Measurements from ENCODE around the gene MRPL4. TPM values are rescaled to one million over a fixed set of nuclear protein-coding genes. Genes with fewer than 3 reads are reported as not detected.

The MRPL4 gene
- 102 and 128 TPM in 2 replicates for total RNA-seq

GRCh38 chr19:10251792-10252694 is at the start of gene MRPL4:
Gene MRPL4, plus strand, starts transcription at chr19:10252214. Its CDS starts 40 bp downstream, at chr19:10252254.

GRCh38 chr19:10230861-10231611 is 21.0 kb upstream of the MRPL4 start, which contains the start of gene S1PR2:
Gene S1PR2, minus strand, starts transcription at chr19:10231331. Its CDS starts 6,426 bp downstream, at chr19:10224905.

DNA sequence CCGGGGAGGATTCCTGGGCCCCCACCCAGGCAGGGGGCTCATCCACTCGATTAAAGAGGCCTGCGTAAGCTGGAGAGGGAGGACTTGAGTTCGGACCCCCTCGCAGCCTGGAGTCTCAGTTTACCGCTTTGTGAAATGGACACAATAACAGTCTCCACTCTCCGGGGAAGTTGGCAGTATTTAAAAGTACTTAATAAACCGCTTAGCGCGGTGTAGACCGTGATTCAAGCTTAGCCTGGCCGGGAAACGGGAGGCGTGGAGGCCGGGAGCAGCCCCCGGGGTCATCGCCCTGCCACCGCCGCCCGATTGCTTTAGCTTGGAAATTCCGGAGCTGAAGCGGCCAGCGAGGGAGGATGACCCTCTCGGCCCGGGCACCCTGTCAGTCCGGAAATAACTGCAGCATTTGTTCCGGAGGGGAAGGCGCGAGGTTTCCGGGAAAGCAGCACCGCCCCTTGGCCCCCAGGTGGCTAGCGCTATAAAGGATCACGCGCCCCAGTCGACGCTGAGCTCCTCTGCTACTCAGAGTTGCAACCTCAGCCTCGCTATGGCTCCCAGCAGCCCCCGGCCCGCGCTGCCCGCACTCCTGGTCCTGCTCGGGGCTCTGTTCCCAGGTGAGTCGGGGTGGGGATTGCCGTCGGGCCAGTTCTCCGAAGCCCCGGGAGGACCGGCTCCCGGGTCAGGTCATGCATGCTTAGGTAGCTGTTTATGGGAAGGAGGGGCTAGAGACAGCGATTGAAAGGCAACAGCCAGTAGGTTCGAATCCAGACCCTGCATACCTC is 18.8 kb downstream of the MRPL4 start, which contains the start of gene ICAM1:
ICAM1 (plus strand) TSS at position 505 of the 779 bp plus-strand sequence; CDS start at position 545, 40 bp downstream.

GRCh38 chr19:10286803-10287737 is 35.1 kb downstream of the MRPL4 start, which contains the start of gene ICAM4:
Gene ICAM4, plus strand, starts transcription at chr19:10286955. Its CDS starts 58 bp downstream, at chr19:10287013.

DNA sequence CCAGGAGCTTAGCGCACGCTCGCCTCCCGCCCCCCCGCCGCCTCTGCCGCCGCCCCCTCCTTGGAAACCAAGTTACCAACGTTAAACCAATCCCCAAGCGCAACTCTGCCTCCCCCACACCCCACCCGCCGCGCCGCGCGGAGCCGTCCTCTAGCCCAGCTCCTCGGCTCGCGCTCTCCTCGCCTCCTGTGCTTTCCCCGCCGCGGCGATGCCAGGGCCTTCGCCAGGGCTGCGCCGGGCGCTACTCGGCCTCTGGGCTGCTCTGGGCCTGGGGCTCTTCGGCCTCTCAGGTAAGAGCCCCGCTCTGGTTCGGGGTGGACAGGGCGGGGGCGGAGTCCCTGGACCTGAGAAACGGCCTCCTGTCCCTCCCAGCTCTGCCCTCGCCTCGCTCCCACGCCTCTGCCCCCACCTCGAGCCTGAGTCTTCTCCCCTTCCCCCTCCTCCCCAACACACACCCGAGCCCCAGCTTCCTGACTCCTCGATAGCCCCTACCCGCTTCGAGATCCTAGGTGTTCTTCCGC is 37.9 kb downstream of the MRPL4 start, which contains the start of gene ICAM5:
ICAM5 (plus strand) TSS at position 117 of the 521 bp plus-strand sequence; CDS start at position 209, 92 bp downstream.

GRCh38 chr19:10309423-10309822 is 57.4 kb downstream of the MRPL4 start, which contains the start of gene ZGLP1:
Gene ZGLP1, minus strand, starts transcription at chr19:10309815.

Other genes starting within 250 kb of the MRPL4 start
- 0.05 and 0.20 TPM in 2 replicates for gene COL5A3, start 241.7 kb upstream of the MRPL4 start, total RNA-seq
- not detected in 2 replicates for gene RDH8, start 238.7 kb upstream of the MRPL4 start, total RNA-seq
- 32.0 and 37.4 TPM in 2 replicates for gene SHFL, start 165.9 kb upstream of the MRPL4 start, total RNA-seq
- gene ANGPTL6, start 149.5 kb upstream of the MRPL4 start, total RNA-seq, result 0.13 TPM in 1 of 2 replicates, not detected in the other
- gene PPAN, start 145.9 kb upstream of the MRPL4 start, total RNA-seq, result 48.8 and 51.4 TPM in 2 replicates
- gene P2RY11, start 140.5 kb upstream of the MRPL4 start, total RNA-seq, result 0.47 and 2.7 TPM in 2 replicates
- gene EIF3G, start 132.3 kb upstream of the MRPL4 start, total RNA-seq, result 261 and 266 TPM in 2 replicates
- gene DNMT1, start 57.3 kb upstream of the MRPL4 start, total RNA-seq, result 127 and 139 TPM in 2 replicates
- gene S1PR2, start 20.9 kb upstream of the MRPL4 start, total RNA-seq, result 1.00 and 1.5 TPM in 2 replicates
- gene ICAM1, start 18.9 kb downstream of the MRPL4 start, total RNA-seq, result 130 and 143 TPM in 2 replicates
- 0.40 and 0.44 TPM in 2 replicates for gene ICAM4, start 34.7 kb downstream of the MRPL4 start, total RNA-seq
- gene ICAM5, start 37.7 kb downstream of the MRPL4 start, total RNA-seq, result not detected in 2 replicates
- 1.4 TPM in 1 of 2 replicates, not detected in the other for gene ZGLP1, start 57.6 kb downstream of the MRPL4 start, total RNA-seq
- gene FDX2, start 63.8 kb downstream of the MRPL4 start, total RNA-seq, result 34.9 and 48.2 TPM in 2 replicates
- gene RAVER1, start 81.3 kb downstream of the MRPL4 start, total RNA-seq, result 43.6 and 45.8 TPM in 2 replicates
- gene ICAM3, start 87.4 kb downstream of the MRPL4 start, total RNA-seq, result 7.7 and 9.4 TPM in 2 replicates
- 120 and 124 TPM in 2 replicates for gene TYK2, start 128.4 kb downstream of the MRPL4 start, total RNA-seq
- 343 and 390 TPM in 2 replicates for gene CDC37, start 151.3 kb downstream of the MRPL4 start, total RNA-seq
- gene PDE4A, start 168.3 kb downstream of the MRPL4 start, total RNA-seq, result 2.2 and 4.8 TPM in 2 replicates